ENCODE measurements around the gene GAL3ST2.
A peak's percentile ranks its signal among the peaks of the same experiment; 100 is the strongest.
"Not testable (repeated sequence)": the region's sequence is repeated elsewhere in the genome, so short reads cannot be mapped to it uniquely, and the experiment has no call there.

GAL3ST2 gene

DNA sequence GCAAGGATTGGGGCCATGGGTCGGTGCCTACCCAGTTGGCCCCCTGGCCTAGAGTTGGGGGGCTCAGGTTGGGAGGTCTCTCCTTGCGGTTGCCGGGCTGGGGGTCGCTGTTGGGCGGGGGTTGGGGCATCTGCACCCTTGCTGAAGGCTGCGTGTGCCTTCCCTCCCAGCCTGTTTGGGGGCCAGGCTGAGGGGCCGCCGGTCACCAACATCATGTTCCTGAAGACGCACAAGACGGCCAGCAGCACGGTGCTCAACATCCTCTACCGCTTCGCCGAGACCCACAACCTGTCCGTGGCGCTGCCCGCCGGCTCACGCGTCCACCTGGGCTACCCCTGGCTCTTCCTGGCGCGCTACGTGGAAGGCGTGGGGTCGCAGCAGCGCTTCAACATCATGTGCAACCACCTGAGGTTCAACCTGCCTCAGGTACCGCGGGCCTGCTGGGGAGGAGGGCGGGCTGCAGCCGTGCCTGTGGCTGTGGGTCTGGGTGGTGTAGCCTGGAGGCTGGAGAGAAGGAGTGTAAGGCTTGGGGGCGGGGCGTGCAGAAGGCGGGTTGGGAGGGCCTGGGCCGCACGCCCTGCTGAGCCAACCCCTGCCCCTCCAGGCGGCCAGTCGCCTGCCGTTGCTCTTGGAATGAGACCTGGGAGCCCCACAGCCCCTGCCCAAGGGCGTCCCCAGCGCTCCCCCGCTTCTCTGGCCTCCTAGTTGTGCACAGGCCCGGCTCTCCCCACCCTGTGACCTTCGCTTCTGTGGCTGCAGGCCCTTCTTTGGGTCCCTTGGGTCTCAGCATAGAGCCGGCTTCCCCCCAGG is 25.2 kb downstream of the GAL3ST2 start:
- Mint-ChIP-seq H3K27ac (no peak overlapping the region), H3K36me3 (ENCODE audit: low read depth) (no peaks in the 10 kb centered on the region), H3K9me3 (no peaks in the 10 kb centered on the region), H3K4me1 (ENCODE audit: low read depth) (peaks cover 13% of the 10 kb centered on the region), H3K4me3 (no peak overlapping the region), H3K27me3 (peaks cover 8% of the 10 kb centered on the region)
- DNase-seq: peak; percentile 29

DNA sequence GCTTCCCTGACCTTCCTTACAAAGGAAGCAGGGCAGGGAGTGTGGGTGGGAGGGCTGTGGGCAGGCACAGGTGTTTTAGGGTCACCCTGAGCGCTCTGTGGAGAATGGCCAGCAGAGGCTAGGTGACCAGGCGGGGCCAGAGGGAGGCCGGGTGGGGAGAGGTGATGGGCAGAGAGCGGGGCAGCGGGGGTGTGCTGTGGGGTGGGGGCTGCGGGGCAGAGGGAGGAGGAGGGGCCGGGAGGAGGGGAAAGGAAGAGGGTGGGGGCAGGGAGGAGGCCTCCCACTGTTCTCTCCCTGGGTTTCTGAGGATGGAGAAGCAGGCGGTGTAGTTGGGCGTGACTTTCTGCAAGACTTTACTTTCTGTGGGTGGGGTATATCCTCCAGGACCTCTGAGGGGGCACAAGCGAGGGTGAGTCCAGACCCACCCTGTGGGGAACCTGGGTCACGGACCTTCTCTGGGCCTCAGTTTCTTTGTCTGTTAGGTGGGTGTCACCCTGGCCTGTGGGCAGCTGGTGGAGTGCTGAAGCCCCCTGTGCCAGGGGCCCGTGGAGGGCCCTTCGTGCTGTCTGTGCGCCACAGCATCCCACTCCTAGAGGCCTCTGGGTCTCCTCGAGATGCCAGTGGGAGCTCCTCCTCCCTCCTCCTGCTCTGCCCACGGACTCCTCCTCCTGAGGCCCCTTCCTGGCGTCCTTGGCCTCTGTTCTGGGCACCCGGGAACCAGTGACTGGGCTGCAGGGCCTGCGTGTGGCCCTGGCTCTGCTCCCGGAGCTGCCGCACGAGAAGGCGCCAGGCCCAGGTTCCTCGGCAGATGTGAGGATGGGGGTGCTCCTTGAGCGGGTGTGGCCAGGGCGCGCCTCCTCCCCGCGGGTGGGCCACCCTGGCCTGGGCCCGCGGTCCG is 26.0 kb downstream of the GAL3ST2 start:
- no peak overlapping the region for H3K4me3 Mint-ChIP-seq
- DNase-seq: peak; percentile 32
- no peaks in the 10 kb centered on the region for H3K36me3 Mint-ChIP-seq (ENCODE audit: low read depth)
- no peaks in the 10 kb centered on the region for H3K9me3 Mint-ChIP-seq
- H3K27ac Mint-ChIP-seq: no peak overlapping the region
- peaks cover 8% of the 10 kb centered on the region for H3K27me3 Mint-ChIP-seq
- peaks cover 13% of the 10 kb centered on the region for H3K4me1 Mint-ChIP-seq (ENCODE audit: low read depth)

DNA sequence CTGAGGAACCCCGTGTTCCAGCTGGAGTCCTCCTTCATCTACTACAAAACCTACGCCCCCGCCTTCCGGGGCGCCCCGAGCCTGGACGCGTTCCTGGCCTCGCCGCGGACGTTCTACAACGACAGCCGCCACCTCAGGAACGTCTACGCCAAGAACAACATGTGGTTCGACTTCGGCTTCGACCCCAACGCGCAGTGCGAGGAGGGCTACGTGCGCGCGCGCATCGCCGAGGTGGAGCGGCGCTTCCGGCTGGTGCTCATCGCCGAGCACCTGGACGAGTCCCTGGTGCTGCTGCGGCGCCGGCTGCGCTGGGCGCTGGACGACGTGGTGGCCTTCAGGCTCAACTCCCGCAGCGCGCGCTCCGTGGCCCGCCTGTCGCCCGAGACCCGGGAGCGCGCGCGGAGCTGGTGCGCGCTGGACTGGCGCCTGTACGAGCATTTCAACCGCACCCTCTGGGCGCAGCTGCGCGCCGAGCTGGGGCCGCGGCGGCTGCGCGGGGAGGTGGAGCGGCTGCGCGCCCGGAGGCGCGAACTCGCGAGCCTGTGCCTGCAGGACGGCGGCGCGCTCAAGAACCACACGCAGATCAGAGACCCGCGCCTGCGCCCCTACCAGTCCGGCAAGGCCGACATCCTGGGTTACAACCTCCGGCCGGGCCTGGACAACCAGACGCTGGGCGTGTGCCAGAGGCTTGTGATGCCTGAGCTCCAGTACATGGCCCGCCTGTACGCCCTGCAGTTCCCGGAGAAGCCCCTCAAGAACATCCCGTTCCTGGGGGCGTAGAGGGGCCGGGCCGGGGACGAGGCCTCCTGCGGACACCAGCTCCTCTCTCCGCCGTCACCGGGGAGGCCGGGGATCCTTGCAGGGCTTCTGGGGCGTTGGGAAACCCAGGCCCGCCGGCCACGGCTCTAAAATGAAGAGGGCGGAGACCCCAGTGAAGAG is 27.0 kb downstream of the GAL3ST2 start:
- no peaks in the 10 kb centered on the region for H3K9me3 Mint-ChIP-seq
- DNase-seq: peak; percentile 76
- peaks cover 13% of the 10 kb centered on the region for H3K4me1 Mint-ChIP-seq (ENCODE audit: low read depth)
- H3K27me3 Mint-ChIP-seq: peaks cover 14% of the 10 kb centered on the region
- no peak overlapping the region for H3K27ac Mint-ChIP-seq
- peak overlapping the region; percentile 55 for H3K4me3 Mint-ChIP-seq
- no peaks in the 10 kb centered on the region for H3K36me3 Mint-ChIP-seq (ENCODE audit: low read depth)

DNA sequence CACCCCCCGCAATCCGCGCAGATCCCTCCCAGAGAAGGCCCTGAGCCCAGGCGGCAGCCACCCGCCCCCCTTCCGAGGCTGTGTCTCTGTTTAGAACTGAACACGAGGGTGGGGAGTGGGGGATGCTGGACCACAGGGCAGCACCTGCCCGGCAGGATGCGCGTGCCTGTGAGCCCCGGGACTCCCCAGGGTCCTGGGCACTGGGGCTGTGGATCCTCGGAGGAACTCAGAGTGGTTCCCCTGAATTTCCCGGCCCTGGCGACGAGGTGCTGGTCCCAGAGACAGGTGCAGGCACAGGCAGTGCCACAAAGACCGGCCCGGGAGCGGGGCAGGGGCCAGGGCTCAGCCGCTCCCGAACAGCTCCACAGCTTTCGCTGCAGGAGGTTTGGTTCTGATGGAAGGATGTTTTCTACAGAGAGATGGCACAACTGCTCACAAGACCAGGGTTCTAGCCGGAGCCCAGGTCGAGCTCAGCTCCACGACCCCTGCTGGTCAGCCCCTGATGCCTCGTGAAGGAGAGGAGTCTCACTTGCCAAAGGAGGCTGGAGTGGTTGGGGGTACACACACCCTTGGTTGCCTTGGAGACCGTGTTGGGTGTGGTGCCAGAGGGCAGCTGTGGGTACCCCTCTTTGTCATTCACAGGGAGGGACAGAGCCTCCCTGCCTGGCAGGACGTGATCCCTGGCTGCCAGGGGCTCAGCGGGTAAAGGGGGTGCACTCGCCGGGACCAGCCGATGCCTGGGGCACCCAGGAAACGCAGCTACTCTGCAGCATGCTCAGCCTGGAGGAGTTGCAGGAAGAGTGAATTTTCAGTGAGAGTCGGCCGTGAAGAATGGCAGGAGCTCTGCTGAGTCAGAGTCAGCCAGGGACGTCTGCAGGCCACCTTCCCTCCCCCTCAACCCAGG is 28.0 kb downstream of the GAL3ST2 start:
- H3K36me3 Mint-ChIP-seq (ENCODE audit: low read depth): no peaks in the 10 kb centered on the region
- H3K9me3 Mint-ChIP-seq: no peaks in the 10 kb centered on the region
- no peak overlapping the region for H3K27ac Mint-ChIP-seq
- H3K4me3 Mint-ChIP-seq: peak overlapping the region; percentile 55
- H3K27me3 Mint-ChIP-seq: peaks cover 20% of the 10 kb centered on the region
- DNase-seq: peak; percentile 62
- peaks cover 13% of the 10 kb centered on the region for H3K4me1 Mint-ChIP-seq (ENCODE audit: low read depth)

DNA sequence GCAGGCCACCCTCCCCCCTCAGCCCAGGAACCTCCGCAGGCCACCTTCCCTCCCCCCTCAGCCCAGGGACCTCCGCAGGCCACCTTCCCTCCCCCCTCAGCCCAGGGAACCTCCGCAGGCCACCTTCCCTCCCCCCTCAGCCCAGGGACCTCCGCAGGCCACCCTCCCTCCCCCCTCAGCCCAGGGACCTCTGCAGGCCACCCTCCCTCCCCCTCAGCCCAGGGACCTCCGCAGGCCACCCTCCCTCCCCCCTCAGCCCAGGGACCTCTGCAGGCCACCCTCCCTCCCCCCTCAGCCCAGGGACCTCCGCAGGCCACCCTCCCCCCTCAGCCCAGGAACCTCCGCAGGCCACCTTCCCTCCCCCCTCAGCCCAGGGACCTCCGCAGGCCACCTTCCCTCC is 29.6 kb downstream of the GAL3ST2 start:
- Mint-ChIP-seq H3K27me3 (peaks cover 20% of the 10 kb centered on the region), H3K4me1 (ENCODE audit: low read depth) (peaks cover 13% of the 10 kb centered on the region)
- not testable (repeated sequence) for DNase-seq; H3K9me3 Mint-ChIP-seq; H3K4me3 Mint-ChIP-seq; H3K36me3 Mint-ChIP-seq (ENCODE audit: low read depth); H3K27ac Mint-ChIP-seq

DNA sequence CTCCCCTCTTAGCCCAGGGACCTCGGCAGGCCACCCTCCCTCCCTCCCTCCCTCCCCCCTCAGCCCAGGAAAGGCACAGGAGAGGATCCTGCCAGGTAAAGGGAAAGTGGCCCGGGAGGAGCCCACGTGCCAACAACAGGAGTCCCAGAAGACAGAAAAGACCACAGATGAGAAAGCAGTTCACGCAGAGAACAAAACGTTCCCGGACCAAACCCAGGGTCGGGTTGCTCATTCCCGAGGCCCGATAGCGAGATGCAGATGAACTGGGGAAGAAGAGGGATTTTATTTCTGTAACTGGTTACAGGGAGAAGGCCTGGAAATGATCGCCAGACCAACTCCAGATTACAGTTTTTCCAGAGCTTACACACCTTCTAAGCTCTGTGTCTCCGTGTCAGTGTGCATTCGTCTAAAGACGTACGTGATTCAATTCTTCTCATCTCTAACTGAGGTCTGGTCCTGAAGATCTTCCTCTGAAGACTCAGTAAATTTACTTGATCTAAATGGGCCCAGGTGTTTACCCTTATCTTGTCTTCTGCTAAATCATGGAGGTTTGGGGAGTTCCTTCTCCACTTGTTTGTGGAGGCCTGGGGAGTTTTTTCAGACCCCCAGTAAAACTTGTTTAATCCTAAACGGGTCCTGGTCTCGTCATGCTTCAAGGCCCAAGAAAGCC is 31.6 kb downstream of the GAL3ST2 start:
- Mint-ChIP-seq H3K4me1 (ENCODE audit: low read depth) (peaks cover 13% of the 10 kb centered on the region), H3K36me3 (ENCODE audit: low read depth) (no peaks in the 10 kb centered on the region), H3K4me3 (no peak overlapping the region), H3K27ac (no peak overlapping the region), H3K27me3 (peaks cover 20% of the 10 kb centered on the region), H3K9me3 (no peaks in the 10 kb centered on the region)
- no peak for DNase-seq

DNA sequence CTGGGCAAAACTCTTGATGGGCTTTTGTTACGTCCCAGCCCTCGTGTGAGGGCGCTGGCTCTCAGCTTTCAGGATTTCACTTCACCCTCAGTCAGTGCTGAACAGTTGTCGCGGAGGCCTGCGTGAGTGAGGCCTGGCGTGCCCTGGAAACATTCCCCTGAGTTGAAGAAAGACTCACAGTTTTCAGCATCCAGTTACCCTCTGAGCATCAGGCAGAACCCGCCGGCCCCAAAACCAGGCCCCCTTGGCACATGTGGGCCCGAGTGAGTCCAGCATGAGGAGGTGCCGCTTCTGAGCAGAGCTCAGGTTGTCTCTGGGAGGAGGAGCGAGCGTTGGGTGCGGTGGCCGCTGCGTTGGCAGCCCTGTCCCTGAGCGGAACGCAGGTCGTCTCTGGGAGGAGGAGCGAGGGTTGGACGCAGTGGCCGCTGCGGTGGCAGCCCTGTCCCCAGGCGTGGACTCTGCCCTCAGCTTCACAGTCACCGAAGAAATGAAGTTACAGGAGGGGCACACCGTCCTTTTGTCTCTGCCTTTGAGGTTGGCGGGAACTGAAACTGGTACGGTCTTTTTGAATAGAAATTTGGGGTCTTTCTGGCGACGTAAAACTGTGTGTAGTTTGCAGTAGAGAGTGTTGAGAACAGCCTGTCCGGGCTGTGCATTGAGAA is 32.2 kb downstream of the GAL3ST2 start, which contains the start of gene NEU4:
Gene NEU4, plus strand, starts transcription at position 473 of the 662 bp plus-strand sequence. CDS start 5,292 bp downstream, outside the sequence.
- Mint-ChIP-seq H3K36me3 (ENCODE audit: low read depth) (no peaks in the 10 kb centered on the region), H3K4me1 (ENCODE audit: low read depth) (peaks cover 10% of the 10 kb centered on the region), H3K27me3 (peaks cover 17% of the 10 kb centered on the region), H3K4me3 (no peak within 1 kb of the TSS), H3K9me3 (no peaks in the 10 kb centered on the region), H3K27ac (no peak within 1 kb of the TSS)
- DNase-seq: no peak

DNA sequence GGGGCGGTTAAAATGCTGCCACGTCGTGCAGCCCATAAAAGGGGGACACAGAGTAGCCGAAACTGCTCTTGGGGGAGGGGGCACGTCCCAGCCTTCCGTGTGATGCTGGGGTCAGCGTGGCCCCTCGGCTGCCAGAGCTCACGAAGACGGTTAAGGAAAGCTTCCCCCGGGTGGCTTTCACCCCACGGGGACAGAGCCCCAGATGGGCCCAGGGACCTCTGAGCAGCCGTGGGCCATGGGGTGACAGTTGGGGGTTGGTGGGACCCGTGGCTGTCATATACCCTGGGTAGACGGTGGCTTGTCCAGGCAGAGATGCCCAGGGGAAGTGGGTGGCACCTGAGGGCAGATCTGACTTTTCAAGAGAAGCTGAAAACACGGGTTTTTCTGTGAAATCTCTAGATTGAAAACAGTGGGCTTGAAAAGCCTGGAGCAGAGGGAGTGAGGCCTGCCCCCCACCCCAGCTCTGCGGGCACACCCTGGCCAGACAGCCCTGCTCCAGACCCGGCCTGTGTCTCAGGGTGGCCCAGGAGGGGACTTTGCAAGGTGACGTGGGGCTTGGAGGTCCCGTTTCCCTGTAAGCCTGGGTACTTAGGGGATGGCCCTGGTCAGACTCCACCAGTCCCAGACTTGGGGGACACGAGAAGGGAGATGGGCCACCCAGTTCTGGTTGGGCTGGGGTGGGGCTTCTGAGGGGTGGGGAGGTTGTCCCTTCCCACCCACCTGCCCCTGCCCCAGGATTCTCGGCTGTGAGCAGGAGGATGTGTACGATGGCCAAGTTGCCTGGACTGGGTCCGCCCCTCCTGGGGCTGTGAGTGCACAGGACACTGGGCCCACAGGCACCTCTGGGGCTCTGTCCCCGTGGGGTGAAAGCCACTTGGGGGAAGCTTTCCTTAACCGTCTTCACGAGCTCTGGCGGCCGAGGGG is 33.0 kb downstream of the GAL3ST2 start:
- Mint-ChIP-seq H3K36me3 (ENCODE audit: low read depth) (no peaks in the 10 kb centered on the region), H3K4me3 (no peak overlapping the region), H3K27ac (no peak overlapping the region), H3K4me1 (ENCODE audit: low read depth) (peaks cover 5% of the 10 kb centered on the region), H3K27me3 (peaks cover 15% of the 10 kb centered on the region), H3K9me3 (no peaks in the 10 kb centered on the region)
- no peak for DNase-seq

DNA sequence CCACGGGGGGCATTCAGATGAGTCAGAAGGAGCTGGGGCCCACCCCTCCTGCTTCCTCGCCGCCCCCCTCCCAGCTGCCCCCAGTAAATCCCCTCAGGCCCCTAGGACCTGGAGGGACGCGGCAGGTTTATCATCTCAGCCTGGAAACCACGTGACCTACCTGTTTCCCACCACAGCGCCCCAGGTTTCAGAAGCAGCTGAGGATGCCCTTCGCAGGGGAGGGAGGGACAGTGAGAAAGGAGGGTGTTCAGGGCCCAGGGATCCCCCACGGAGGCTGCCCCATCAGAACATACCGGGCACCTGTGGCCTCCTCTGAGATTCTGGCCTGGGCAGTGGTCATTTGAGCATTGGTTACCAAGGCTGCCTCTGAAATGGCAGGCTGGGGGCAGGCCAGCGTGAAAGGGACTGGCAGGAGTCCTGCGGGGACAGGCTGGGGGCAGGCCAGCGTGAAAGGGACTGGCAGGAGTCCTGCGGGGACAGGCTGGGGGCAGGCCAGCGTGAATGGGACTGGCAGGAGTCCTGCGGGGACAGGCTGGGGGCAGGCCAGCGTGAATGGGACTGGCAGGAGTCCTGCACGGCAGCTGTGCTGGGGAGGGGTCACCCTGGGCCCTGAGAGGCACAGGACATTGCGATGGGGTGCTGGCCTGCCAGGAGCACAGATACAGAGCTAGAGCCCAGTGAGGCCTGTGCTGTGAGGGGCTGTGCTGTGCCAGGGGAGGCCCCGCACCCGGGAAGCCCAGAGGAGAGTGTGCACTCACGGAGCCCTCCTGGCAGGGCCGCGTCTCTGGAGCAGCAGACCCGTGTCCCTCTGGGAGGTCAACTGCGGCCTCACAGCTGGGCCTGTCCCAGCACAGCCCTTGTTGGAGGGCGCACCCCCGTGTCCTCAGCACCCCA is 33.9 kb downstream of the GAL3ST2 start:
- H3K4me1 Mint-ChIP-seq (ENCODE audit: low read depth): peaks cover 2% of the 10 kb centered on the region
- H3K9me3 Mint-ChIP-seq: no peaks in the 10 kb centered on the region
- H3K36me3 Mint-ChIP-seq (ENCODE audit: low read depth): no peaks in the 10 kb centered on the region
- peaks cover 17% of the 10 kb centered on the region for H3K27me3 Mint-ChIP-seq
- no peak overlapping the region for H3K4me3 Mint-ChIP-seq
- DNase-seq: no peak
- H3K27ac Mint-ChIP-seq: no peak overlapping the region

DNA sequence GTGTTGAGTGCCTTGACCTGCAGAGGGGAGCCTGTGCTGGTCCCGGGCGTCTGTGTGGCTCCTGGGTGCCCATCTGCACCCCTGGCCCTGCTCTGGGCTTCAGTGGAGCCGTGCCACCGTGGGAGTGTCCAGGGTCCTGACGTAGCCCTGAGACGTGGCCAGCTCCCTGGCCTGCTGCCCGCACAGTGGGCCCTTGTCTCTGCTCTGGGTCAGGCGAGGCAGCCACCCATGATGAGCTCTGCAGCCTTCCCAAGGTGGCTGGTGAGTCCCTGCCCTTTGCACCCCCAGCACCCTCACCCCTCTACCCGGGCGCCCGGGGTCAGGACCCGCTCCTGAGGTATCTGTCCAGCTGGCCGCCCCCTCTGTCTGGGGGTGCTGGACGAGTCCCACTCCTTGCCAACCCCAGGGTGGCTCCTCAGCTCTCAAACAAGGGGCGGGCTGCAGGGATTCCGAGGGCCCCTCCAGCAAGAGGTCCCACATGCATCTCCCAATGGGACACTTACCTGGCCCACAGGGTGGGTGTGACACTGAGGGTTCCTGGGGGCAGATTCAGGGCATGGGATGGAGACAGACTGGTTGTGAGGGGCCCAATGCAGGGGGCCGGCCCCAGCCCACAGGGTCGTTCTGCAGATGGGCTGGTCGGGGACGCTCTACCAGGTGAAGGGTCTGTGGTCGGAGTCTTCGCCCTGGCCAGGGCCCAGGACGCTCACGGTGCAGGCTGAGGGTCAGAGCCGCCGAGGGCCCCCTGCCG is 34.8 kb downstream of the GAL3ST2 start:
- Mint-ChIP-seq H3K36me3 (ENCODE audit: low read depth) (no peaks in the 10 kb centered on the region), H3K4me3 (no peak overlapping the region), H3K27ac (no peak overlapping the region), H3K27me3 (peaks cover 17% of the 10 kb centered on the region), H3K9me3 (no peaks in the 10 kb centered on the region), H3K4me1 (ENCODE audit: low read depth) (peaks cover 2% of the 10 kb centered on the region)
- no peak for DNase-seq

Data from activated T-cell treated with anti-CD3 and anti-CD28 coated beads, Interleukin-2, amount 50 U/mL, for 24 hours (primary cell).